HG03442 (cell line): ENCODE measurements around the gene NLRP6.

Experiments
- ATAC-seq: cut with Tn5 transposase; IDR thresholded peaks from one replicate; pipeline ENCODE4 v1.9.1; 2021; ENCODE audit warnings: mild to moderate bottlenecking, moderate library complexity; ENCODE audit not compliant: unreplicated experiment

Gene NLRP6

DNA sequence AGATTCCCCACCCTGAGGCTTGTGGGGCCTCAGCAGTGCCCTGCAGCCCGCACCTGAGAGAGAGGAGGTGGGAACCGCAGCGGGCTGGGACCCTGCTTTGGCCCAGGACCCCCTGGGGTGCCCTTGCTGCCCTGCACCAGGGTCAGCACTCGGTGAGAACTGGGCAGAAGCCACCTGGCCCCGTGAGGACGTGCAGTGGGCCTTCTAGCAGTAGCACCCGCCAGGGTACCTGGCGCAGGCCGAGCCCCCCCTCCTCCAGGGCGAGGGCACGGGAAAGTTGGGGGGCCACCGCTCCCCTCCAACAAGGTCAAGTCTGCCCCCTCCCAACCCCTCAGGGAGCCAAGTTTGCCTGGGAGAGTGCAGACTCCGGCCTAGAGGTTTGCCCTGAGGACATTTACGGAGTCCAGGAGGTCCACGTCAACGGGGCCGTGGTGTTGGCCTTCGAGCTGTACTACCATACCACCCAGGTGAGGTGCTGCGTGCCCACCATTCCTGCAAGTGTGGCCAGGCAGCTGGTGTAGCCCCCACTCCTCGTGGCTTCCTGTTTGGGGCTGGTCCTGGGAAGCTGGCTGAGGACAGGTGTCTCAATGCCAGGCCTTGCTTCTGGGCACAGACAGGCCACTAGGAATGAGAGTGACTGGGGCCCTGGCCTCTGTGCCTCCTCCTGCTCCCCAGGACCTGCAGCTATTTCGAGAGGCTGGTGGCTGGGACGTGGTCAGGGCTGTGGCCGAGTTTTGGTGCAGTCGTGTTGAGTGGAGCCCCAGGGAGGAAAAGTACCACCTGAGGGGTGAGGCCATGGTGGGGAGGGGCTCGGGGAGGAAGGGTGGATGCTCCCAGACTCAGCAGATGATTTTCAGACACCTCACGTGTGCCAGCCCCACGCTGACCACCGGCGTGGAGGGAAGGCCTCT, 14.3 kb downstream of the NLRP6 start:
- ATAC-seq: no peak

DNA sequence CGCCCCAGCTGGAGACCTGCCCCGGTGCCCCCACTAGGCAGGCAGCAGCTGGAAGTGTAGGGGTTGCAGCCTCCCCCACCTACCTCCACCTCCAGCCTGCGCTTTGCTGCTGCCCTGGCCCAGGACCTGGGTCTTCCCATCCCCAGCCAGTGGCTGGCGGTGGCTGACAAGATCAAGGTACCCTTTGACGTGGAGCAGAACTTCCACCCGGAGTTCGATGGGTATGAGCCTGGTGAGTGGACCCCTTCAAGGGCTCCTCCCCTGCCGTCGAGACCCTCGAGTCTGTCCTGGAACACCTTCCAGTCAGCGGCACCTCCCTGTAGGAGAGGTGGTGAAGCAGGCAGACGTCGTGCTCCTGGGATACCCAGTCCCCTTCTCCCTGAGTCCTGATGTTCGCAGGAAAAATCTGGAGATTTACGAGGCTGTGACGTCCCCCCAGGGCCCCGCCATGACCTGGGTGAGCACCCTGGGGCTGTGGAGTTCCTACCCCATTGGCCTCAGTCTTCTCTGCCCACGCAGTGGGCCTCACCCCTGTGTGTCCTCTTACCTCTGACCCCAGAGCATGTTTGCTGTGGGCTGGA, 15.2 kb downstream of the NLRP6 start:
- no peak for ATAC-seq

DNA sequence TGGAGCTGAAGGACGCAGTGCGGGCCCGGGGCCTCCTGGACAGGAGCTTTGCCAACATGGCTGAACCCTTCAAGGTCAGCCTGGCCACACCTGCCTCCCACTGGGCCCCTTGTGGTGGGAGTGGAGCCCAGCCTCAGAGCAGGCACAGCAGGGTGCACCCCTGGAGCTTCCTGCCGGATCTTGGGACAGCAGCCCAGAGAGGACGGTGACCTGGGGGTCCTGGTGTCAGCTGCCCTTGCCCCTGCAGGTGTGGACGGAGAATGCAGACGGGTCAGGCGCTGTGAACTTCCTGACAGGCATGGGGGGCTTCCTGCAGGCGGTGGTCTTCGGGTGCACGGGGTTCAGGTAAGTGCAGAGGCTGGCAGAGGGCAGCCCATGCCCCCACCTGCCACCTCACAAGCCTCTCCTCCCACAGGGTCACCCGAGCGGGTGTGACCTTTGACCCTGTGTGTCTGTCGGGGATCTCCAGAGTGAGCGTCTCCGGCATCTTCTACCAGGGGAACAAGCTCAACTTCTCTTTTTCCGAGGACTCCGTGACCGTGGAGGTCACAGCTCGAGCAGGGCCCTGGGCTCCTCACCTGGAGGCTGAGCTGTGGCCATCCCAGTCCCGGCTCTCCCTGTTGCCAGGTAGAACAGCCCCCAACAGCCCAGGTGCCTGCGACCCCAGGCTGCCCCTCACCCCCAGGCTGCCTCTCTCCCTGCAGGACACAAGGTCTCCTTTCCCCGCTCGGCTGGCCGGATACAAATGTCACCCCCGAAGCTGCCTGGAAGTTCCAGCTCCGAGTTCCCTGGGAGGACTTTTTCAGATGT, 15.8 kb downstream of the NLRP6 start:
- no peak for ATAC-seq

DNA sequence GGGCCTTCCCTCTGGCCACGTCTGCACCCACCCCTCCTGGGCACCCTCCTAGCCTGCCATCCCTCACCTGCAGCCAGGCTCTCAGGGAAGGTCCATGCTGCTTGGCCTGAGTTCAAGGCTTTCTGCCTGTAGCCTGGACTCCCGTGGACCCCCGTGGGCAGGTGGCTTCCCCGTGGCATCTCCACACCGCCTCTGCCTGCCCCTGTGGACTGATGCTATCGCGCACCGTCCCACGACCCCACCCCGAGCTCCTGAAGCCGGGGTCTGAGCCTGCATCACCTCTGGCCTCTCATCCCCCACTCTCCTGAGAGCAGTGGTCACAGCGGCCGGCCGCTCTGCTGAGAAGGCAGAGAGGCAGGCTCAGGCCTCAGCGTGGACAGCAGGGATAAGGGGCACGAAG, 16.6 kb downstream of the NLRP6 start:
- ATAC-seq: no peak

DNA sequence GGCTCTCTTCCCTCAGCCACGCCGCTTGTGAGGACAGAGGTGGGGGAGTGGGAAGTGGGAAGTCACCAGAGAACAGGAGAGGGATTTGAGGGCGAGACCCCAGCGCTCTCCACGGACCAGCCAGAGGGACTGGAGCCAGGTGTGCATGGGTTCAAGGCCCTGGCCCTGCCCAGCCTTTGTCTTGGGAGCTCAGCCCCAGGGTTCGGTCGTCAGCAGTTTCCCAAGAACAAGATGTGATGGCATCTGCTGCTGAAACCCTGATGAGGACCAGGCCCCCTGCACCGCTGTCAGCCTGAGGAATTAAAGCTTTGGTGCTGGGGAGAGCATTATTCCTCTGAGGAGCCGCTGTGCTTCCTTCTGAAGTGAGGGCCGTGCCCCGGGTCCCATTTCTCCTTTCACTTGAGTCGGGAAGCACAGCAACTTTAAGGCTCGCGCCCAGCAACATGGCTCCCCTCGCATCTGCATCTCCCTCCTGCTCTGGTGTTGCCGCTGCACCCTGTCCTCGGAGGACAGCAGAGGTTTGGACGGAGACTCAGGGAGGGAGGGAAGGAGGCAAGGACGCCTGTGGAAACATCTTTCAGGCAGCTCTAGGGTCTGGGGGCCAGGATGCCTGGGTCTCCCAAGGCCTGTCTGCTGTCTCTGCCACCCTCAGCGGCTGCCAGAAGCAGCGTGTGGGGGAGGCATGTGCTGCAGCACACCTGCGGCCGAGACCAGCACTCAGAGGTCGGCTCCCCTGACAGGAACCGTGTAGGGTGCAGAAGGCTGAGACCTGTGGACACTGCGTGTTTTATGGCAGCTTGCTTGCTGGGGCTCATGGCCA, 17.4 kb downstream of the NLRP6 start:
- no peak for ATAC-seq

DNA sequence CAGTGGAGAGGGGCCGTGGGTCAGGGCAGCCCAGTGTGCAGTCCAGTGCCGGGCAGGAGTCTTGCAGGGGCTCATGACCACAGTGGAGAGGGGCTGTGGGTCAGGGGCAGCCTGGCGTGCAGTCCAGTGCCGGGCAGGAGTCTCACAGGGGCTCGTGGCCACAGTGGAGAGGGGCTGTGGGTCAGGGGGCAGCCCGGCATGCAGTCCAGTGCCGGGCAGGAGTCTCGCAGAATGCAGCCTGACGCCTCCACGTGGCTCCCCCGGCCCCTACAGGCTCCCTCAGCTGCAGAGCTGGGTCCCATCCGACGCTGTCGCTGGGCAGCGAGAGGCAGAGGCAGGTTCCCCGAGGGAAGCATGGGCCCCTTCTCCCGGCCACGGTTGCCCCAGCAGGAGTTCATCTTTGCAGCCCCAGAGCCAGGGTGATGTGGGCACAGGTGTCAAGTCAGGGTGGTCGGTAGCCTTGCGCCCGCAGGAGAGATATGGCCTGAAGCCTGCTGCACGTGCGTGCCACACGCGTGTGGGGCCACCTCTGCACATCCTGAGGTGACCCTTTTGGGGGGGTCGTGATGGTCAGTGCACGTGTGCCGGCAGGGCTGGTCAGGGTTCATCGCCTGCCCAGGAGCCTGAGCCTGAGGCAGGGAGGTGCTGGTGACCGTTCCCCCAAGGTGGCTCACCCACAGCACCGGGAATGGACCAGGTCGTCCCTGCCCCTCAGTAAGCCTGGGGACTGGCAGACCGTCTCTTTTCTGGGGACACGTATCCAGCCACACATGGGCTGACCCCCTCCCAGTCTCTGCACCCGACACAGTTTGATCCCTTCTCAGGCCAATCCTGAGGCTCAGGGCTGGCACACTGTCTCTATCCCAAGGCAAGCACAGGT, 18.2 kb downstream of the NLRP6 start:
- ATAC-seq: no peak

DNA sequence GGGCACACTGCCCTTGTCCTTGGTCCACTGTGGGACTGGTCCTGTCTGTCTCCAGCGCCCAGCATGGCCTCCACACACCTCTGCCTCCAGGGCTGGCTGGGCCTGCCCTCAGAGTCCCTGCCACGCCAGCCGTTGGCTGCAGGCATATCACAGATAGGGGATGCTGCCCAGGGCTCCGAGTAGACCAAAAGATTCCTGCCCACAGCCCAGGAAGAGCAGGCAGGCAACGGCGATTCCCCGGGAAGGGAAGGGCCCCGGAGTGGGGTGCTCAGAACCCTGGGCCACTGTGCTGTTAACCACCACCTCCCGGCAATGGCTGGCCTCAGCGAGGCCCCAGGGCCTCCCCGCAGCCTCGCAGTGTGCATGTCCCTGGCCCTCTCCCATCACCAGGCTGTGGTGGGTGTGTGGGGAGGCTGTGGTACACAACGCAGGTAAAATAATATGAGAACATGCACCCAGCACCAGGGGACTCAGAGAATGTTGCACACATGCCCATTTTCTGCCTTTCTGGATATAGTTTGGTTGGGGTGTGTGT, 18.9 kb downstream of the NLRP6 start:
- no peak for ATAC-seq

DNA sequence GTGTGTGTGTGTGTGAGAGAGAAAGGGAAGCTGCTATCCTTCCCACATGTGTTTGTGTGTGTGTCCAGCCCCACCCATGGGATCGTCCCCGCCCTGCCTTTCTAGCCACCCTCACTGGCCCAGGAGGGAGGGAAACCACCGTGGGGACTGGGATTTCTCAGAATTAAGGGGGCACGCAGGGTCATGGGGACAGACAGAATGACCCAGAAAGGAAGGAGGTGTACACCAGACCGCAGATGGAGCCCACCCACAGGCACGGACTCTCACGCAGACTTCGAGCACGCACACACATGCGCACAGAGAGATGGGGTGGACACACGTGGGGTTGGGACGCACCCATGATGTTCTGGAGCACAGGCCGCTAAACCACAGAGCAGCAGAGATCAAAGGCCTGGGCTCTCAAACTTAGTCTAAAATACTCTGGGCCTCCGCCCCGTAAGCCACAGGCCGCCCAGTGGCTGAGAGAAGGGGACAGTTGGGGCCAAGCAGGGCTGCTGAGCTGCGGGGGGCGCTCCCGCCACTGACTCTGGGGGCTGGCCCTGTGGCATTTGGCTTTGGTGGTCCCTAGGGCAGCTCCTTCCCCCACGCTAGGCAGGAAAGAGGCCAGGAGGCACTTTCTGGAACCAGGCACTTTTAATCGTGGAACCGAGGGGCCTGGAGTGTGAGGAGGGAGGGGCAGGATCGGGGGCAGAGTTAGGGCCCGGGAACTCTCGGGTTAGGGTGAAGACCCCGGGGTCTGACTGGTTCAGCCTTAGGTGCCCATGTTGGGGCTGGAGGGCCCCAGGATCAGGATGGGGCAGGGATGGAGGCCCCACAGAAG, 19.6 kb downstream of the NLRP6 start:
- ATAC-seq: no peak

DNA sequence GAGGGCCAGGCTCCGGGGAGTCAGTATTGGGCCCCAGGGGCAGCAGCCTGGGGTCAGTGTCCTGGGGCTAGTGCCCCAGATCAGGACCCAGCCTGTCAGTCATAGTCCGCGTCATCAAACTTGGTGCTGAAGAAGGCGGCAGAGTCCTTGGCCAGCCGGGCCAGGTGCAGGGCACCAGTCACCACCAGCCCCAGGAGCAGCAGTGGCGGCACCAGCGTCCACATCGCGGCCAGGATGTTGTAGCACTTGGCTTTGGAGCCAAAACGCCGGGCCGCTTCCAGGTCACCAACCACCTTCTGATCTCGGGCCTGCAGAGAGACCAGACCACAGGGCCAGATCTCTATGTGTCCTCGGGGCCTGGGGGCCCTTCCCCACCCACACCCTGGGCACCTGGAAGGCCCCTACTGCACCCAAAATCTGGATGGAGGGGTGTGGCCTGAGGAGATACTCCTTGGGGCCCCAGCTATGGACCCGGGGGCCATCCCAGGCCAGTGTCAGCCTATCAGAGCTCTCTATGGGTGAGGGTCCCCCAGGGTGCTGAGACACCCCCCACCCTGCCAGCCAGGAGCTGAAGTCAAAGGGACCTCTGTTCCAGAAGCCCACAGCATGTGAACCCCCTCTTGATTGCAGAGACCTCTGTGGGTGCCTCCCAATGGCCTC, 20.3 kb downstream of the NLRP6 start:
- ATAC-seq: no peak

DNA sequence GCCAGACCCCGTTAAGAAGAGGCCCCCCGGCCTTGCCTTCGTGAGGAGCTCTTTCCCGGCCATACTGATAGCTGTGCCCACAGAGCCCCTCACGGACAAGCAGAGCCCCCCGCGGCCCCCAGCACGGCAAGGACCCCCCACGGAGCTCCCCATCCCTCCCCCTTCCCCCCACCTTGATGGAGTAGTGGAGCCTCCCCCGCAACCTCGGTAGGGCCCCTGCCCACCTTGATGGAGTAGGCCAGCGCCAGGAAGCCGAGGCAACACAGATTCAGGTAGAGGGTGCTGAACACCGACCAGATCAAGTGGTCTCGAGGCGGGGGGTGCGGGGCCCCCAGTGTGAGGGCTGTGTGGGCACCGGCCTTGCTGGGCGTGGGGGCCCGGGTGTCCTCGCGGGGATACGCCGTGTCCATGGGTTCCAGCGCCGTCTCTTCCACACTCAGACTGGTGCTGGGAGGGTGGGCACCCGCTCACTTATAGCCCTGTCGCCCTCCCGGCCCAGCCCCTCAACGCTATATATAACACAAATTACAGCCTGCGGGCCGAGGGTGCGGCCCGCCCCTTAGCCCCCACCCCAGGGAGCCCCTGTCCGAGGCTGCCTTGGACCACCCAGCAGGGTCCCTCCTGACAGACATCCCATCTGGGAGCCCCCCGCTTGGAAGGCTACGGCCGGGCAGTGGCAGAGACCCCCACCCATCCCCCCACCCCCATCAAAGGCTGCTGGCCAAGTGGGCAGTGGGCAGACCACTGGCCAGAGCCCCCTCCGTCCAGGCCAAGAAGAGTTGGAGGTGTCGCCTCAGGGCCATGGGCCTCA, 21.1 kb downstream of the NLRP6 start, which contains the start of gene IFITM5:
TSS of gene IFITM5 (minus strand) at position 446 of the 811 bp plus-strand sequence. CDS start at position 410, 36 bp downstream.
- no peak for ATAC-seq

DNA sequence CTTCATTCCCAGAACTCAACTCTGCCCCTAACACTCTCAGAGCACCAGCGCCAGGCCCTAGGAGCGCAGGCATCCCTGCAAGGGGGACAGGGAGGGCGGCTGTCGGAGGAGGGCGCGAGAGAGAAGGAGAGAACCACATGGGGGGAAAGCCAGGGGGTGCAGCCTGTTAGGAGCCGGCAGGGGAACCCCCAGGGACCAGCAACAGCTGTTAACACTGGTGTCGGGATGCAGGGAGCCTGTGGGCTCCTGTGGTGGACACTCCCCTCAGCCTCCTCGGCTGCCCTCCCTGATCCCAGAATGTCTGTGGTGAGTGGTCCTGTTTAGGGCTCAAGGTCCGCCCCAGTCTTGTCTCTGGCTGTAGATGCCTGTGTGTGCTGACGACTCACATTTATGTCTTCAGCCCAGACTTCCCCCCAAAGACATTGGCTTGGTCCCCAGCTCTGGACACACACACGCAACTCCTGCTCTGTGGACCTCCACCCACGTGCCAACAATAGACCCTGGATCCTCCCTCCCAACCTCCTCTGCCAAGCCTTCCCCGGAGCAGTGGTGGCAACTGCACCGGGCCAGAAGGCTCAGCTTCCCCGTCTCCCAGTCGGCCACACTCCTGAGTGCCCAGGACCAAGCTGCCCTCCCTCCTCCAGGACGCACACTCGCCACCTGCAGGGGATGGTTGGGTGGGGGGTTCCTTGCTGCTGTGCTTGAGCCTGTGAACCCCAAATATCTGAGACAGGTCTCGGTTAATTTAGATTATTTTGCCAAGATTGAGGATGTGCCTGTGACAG, 21.9 kb downstream of the NLRP6 start:
- no peak for ATAC-seq

DNA sequence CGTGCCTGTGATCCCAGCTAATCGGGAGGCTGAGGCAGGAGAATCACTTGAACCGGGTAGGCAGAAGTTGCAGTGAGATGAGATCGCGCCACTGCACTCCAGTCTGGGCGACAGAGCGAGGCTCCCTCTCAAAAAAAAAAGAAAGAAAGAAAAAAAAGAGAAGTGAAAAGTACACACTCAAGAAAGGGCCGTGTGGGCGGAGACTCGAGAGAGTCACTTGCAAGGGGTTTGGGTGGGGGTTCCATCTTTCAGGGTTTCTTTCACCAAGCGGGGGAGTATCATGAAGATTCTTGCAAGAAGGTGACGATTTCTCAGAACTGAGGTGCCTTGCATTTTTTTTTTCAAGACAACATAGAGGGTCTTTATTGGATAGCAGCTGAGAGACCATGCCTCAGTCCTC, 25.2 kb downstream of the NLRP6 start:
- ATAC-seq: no peak

DNA sequence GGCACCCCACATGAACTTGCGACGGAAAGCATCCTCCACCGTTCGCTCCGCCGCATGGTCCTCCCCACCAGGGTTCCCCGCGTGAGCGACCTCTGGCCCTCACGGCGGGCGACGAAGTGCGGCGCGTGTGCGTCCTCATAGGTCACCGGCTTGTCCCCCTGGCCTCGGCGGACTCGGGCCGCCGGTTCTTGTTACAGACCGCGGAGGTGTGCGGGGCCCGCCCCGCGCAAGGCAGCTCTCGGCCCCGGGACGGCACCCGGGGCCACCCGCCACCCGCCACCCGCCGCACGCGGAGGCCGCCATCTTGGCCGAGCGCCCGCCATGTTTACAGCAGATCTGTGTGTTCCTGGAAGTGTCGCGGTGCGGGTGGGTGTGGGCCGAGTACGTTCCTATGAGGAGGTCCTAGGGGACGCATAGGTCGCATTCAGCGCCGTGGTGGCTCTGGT, 25.9 kb downstream of the NLRP6 start:
- no peak for ATAC-seq

DNA sequence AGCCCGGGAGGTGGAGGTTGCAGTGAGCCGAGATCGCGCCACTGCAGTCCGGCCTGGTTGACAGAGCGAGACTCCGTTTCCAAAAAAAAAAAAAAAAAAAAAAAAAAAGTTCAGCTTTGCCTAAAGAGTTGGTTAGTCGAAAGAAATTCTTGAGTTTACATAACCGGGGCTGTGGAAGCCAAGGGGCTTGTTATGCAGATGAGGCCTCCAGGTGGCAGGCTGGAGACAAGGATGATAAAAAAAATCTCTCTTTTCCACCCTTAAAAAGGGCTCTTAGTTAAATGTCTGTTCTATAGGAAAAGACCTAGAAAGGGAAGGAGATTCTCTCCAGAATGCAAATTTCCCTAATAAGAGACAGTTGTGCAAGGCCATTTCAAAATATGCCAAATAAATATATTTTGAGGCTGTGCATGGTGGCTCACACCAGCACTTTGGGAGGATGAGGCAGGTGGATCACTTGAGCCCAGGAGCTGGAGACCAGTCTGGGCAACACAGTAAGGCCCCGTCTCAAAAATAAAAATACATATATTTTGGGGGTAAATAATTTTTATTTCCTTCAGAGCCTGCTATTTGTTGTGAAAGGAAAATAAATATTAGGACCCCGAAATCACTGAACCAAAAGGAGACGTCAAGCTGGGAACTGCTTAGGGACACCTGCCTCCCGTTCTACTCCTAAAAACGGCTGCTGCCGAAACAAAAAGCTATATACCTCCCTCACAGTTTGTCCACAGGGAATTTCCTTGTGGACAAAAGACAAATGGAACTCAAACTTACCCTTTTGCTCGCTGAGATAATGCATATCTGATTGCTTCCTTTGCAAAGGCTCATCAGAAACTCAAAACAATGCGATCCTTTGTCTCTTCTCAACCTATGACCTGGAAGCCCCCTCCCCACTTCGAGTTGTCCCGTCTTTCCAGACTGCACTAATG, 27.0 kb downstream of the NLRP6 start:
- no peak for ATAC-seq

DNA sequence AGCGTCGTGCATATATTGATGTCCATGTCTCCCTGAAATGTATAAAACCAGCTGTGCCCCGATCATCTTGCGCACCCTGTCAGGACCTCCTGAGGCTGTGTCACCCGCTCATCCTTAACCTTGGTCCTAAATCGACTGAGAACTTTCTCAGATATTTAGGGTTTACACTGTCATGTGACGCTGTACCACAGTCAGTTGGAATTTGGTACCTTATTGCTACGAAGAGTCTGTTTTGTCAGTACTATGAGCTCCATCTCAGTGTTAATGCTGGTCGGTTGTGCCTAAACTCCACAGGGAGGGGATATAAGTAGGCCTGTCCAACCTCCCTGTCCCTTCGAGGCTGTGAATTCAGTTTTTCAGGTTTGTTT, 27.6 kb downstream of the NLRP6 start:
- no peak for ATAC-seq
